ENCODE results near the gene KIAA0319L.

DNA sequence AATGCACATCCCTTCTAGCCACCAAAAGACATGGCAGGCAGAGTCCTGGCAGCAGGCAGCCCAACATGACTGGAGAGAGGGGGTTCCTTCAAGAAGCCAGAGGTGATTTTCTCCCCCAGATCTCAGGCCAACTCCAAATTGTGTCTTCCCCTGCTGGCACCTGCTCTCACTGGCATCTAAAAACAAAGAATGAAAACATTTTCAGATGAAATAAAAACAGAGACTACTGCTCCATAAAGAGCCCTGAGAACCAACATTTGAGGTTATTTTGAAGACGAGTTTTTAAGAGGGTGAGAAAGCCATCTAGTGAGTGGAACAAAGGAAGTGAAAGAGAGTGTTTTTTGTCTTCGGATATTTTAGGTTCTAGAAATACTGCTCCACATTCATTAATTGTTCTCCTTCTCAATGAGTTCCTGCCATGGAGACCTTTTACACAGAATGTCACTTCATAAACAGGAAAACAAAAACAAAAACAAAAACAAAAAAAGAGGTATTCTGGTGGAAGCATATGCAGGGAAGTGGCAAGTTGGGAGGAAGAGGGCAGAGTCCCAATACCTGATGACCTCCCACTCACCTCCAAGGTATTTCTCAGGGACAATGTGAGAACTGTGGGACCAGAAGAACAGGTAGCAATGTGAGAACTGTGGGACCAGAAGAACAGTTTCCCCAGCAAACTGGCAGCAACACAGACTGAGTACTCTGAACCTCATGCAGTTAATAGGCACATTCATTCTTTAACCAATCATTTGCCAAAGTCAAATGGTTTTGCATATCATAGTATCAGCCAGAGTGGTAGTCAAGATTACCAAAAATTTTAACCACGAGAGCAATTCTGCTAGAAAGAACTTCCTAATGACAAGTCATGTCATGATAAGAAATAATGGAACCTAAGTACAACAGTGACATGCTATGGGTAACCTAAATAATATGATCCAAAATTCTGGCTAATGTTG, 50.0 kb downstream of the KIAA0319L start:
- TF ChIP-seq, protein P1, sequence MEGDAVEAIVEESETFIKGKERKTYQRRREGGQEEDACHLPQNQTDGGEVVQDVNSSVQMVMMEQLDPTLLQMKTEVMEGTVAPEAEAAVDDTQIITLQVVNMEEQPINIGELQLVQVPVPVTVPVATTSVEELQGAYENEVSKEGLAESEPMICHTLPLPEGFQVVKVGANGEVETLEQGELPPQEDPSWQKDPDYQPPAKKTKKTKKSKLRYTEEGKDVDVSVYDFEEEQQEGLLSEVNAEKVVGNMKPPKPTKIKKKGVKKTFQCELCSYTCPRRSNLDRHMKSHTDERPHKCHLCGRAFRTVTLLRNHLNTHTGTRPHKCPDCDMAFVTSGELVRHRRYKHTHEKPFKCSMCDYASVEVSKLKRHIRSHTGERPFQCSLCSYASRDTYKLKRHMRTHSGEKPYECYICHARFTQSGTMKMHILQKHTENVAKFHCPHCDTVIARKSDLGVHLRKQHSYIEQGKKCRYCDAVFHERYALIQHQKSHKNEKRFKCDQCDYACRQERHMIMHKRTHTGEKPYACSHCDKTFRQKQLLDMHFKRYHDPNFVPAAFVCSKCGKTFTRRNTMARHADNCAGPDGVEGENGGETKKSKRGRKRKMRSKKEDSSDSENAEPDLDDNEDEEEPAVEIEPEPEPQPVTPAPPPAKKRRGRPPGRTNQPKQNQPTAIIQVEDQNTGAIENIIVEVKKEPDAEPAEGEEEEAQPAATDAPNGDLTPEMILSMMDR (conservative IDR thresholded peaks at IDR 0.05) = no peak
- TF ChIP-seq EZH2 (IDR thresholded peaks at IDR 0.05; ENCODE audit: low read depth) = no peak
